GM18499 (cell line): ENCODE results near the gene COL8A2.
A peak's percentile ranks its signal among the peaks of the same experiment; 100 is the strongest.

ENCODE experiments used
- ATAC-seq: cut with Tn5 transposase; IDR thresholded peaks from one replicate; pipeline ENCODE4 v1.9.1; 2021; ENCODE audit warnings: moderate number of reproducible peaks; ENCODE audit not compliant: insufficient read depth, unreplicated experiment

Gene COL8A2

DNA sequence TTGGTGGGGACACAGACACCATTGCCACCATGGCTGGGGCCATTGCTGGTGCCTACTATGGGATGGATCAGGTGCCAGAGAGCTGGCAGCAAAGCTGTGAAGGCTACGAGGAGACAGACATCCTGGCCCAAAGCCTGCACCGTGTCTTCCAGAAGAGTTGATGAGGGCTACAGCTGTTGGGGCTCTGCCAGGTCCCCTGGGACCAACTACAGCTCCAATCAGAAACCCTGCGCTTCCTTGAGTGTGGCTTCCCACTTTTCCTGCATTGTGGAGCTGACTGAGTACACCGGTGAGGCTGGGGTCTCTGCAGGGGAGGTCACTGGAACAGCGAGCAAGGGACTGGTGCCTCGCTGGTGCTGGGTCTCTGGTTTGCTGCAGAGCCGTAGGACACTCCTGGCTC, 31.8 kb downstream of the COL8A2 start:
- ATAC-seq, result no peak

DNA sequence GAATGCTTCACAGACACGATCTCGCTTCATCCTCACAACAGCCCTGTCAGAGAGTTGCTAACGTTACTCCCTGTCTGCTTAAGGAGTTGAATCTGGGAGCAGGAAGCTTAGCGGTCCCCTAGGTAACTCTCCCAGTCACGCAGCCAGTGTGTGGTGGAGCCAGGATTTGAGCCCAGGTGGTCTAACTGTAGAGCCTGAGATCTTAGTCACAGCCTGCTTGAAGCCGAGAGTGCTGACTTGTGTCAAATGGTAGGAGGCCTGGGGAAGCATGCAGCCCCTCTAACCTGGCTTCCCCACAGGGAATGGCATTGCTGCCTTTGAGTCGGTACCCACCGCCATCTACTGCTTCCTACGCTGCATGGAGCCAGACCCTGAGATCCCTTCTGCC, 32.2 kb downstream of the COL8A2 start:
- no peak for ATAC-seq

DNA sequence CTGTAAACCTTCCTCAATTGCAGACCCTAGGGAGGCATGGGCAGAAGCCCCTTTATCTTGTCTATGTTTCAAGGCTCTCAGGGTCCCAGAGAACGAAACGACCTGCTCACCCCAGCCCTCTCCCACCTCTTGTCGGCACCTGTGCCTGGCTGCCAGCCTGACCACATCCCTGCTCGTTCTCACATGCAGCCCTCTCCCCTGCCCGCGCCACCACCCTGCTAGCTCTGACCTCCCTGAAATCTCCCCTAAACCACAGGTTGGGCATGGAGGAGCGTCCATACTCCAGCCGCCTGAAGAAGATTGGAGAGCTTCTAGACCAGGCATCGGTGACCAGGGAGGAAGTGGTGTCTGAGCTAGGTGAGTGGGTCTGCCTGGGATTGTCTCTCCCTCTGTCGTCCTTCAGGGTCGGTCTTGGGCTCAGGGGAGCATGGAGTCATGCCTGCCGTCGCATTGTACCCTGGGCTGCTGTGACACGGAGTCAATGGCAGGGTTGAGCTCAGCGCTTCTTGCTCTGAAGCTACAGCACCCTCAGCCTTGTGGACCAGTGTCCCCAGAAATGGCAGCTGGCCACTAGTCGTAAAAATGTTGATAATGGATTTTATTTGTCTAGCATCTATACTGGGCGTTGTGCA, 32.7 kb downstream of the COL8A2 start:
- ATAC-seq, result no peak

DNA sequence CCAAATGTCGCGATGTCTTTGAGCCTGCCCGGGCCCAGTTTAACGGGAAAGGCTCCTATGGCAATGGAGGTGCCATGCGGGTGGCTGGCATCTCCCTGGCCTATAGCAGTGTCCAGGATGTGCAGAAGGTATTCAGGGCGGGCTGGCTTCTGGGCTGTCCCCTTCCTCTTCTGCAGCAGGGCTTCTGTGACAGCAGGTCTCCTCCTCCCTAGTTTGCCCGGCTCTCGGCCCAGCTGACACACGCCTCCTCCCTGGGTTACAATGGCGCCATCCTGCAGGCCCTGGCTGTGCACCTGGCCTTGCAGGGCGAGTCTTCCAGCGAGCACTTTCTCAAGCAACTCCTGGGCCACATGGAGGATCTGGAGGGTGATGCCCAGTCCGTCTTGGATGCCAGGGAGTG, 33.3 kb downstream of the COL8A2 start:
- no peak for ATAC-seq

DNA sequence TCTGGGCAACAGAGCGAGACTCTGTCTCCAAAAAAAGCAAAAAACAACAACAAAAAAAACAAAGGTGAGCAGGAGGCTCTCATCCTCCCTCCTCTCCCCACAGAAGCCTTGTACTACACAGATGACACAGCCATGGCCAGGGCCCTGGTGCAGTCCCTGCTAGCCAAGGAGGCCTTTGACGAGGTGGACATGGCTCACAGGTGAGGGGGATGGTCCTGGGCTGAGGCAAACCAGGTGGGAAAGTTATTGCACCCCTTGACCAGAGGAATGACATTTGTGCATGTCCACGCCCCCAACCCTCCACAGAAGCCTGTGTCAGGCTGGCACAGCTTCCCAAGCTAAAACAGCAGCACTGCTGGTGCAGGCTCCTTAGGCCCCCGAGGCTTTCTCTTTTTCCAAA, 33.9 kb downstream of the COL8A2 start:
- no peak for ATAC-seq

DNA sequence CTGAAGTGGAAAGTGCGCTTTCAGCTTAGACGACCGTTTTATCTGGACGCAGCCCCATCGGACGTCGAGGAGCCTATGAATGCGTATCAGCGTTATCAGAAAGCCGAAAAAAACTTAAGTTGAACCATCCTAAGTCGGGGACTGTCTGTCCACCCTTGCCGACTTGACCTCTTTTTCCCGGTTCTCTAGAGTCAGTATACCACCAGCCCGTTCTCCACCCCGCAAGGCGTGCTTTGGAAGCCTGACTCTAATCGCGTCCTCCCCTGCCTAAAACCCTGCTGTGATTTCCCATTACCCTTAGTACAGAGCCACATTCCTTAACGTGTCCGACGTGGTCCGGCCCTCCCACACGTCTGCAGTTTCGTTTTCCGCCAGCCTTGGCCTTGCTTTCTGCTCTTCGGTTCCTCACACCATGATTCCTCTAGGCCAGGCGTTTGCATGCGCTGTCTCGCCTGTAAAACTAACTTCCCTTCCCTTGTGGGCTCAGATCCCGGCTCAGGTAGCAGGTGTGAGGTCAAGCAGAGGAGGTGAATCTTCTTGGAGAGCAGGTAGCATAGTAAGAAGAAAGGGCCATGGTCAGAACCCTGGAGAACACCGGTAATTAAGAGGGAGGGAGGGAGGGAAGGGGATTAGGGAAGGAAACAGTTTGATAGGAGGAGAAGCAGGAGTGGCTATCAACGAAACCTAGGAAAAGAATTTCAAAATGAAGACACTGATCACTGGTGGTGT, 35.5 kb downstream of the COL8A2 start:
- ATAC-seq, result no peak

DNA sequence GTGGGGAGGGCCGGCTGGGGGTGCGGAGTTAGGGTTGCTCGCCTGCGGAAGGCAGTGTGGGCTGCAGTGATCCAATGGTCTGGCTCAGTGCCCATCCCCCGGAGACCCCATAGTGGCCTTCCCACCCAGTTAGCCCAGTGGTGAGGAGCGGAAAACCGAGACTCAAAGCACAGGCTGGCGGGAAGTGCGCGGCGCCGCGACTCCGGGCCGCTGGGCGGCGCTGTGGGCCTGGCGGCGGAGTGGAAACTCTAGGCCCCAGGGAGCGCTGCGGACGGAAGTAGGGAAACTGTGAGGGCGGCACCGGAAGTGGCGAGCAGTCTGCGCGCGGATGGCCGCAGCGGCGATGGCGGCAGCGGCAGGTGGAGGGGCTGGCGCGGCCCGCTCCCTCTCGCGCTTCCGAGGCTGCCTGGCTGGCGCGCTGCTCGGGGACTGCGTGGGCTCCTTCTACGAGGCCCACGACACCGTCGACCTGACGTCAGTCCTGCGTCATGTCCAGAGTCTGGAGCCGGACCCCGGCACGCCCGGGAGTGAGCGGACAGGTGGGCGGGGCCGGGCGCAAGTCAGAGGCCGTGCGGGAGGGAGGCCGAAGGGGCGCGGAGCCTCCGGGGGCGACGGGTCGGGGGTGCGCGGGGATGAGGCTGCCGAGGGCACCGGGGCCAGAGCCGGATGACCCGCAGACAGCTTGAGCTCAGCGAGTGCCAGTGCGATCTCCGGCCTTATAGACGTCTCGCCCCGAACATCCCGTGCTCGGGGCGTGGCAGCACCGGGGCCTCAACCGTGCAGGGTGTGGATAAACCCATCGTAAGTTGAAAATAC, 36.2 kb downstream of the COL8A2 start, which contains the start of gene ADPRS:
TSS of gene ADPRS (plus strand) at position 316 of the 816 bp plus-strand sequence. CDS start at position 329, 13 bp downstream.
- peak; percentile 65 for ATAC-seq

GRCh38 chr1:36088265-36088576, 36.8 kb downstream of the COL8A2 start:
- ATAC-seq, result no peak

DNA sequence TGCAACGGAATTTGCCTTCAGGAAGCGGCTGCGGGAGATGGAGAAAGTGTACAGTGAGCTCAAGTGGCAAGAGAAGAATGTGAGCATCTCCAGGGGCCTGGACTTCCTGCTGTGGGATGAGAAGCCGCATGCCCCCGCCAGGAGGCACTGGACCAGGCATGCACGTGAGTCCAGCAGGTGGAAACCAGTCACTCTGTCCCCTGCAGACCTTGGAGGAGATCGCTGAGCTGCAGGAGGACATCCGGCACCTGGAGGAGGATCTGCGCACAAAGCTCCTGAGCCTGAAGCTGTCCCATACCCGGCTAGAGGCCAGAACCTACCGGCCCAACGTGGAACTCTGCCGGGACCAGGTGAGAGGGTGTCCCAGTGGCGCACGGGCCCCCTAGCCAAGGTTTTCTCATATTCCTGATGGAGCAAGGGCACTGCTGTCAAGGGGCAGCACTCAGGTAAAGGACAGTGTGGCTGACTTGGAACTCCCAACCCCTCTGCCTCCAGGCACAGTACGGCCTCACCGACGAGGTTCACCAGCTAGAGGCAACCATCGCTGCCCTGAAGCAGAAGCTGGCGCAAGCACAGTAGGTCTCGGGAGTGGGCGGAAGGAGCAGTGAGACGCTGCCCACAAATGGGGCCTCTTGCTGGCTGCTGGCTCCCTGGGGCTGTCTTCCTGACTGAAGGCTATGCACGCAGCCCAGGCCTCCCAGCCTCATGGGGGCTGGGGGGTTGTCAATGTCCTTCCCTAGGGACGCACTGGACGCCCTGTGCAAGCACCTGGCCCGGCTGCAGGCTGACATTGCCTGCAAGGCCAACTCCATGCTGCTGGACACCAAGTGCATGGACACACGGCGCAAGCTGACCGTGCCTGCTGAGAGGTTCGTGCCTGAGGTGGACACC, 37.5 kb downstream of the COL8A2 start:
- no peak for ATAC-seq

DNA sequence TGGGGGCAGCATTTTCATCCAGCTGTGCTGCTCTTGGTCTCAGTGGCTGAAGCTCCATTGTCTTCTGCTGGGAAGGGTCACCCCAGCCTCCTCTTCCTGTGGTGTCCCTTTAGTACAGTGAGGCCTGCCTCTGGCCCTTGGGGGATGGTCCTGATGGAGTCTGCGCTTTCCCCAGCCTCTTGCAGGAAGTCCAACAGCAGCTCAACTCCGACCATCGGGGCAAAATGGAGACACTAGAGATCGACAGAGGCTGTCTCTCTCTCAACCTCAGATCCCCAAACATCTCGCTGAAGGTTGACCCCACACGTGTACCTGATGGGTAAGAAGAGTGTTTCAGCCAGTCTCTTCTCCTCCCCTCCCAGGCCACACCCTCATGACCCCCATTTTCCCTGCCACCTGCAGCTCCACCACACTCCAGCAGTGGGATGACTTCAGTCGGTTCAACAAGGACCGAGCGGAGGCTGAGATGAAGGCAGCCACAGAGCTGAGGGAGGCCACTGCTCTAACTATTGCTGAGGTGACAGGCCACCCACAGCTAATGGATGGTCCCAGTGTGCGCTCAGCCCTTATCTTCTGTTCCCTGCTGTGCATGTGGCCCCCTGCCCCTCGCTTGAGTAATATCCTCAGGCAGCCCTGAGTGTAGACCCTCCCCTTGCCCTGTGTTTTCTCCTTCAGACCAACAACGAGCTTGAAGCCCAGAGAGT, 38.3 kb downstream of the COL8A2 start:
- no peak for ATAC-seq

DNA sequence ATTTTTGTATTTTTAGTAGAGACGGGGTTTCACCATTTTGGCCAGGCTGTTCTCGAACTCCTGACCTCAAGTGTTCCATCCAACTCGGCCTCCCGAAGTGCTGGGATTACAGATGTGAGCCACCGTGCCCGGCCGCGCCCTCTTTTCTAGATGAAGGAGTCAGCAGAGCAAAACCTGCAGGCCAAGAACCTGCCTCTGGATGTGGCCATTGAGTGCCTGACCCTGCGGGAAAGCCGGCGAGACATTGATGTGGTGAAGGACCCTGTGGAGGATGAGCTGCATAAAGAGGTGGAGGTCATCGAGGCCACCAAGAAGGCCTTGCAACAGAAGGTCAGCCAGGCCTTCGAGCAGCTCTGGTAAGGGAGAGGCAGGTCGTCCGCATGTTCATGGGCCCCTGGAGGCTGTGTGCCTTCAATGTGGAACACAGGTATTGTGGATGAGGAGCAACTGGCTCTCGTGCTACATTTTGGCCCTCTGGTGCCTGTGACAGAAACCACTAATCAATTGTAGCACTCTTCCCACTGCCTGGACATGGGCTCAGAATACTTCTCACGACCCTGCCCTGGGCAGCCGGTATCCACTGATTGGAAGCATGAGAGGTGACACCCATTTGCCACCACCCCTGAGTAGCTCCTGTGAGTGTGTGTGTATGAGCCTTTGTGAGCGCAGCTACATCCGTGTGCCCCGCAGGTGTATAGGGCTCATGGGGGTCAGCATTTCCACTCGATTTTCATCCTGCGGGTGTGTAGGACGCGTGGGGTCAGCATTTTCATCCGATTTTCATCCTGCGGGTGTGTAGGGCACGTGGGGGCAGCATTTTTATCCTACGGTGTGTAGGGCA, 39.1 kb downstream of the COL8A2 start:
- ATAC-seq, result no peak

GRCh38 chr1:36085126-36085525, 39.9 kb downstream of the COL8A2 start:
- no peak for ATAC-seq

DNA sequence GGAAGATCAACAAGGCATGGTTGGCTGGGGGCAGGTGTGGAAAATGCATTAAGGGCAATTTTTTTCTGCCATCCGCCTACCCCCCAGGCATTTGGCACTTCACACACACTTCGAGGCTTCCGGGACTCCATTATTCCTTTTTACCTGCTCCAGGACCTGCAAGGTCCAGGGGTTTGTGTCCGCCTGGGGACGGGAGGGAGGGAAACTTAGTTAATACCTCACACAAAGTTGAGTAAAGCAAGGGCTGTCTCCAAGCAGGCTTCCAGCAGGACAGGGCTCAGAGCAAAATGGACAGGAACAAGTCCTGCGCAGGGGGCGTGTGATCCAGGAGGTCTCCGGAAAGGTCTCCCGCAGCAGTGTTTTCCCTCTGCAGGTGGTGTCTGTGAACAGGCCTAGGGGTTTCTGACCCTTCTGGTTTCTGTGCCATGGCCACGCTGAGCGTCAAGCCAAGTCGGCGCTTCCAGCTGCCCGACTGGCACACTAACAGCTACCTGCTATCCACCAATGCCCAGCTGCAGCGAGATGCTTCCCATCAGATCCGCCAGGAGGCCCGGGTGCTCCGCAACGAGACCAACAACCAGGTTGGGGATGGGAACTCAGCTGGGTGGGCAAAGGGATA, 40.4 kb downstream of the COL8A2 start:
- ATAC-seq, result no peak

DNA sequence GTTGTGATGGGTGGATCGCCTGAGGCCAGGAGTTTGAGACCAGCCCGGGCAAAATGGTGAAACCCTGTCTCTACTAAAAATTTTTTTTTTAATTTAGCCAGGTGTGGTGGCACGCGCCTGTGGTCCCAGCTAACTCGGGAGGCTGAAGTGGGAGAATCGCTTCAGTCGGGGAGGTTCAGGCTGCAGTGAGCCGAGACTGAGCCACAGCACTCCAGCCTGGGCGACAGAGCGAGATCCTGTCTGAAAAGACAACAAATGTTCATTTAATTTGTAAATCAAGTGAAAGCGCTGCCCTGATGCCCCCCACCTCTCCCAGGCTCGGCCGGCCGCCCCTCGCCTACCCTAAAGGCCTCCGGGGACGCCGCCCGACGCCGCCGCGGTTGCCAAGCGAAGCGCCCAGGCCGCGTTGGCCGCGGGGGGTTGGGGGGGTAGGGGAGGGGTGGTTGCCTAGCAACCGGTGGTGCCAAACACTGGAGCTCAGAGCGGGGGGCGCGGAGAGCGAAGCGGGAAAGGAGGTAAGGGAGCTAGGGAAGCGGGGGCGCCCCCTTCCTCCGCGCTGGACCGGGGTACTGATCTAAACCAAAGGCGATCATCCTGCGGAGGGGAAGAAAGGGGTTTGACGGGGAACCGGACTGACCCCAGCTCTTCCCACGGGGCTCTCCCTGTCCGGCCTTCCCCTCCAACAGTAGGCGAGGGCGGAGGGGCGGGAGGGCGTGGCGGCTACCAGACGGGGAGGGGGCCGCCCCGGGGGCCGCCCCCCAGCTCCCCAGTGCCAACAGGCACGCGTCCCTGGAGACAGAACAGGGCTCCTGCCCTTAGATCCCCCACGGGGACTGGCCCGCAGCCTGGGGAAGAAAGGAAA, 41.2 kb downstream of the COL8A2 start, which contains the start of gene TEKT2:
TSS of gene TEKT2 (plus strand) at position 460 of the 862 bp plus-strand sequence. CDS start 828 bp downstream, outside the sequence.
- ATAC-seq, result no peak

DNA sequence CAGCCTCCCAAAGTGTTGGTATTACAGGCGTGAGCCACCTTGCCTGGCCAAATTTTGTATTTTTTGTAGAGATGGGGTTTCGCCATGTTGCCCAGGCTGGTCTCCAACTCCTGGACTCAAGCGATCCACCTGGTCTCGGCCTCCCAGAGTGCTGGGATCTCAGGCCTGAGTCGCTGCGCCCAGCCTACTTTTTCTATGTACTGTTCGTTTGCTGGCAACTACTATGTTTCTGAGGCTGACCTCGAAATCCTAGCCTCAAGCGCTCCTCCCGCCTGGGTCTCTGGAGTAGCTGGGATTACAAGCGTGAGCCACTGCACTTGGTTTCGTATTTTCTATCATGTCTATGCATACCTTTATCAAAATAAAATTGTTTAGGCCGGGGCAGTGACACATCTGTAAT, 41.8 kb downstream of the COL8A2 start:
- ATAC-seq, result no peak

GRCh38 chr1:36081926-36082485, 43.0 kb downstream of the COL8A2 start:
- ATAC-seq, result no peak

GRCh38 chr1:36080801-36081200, 44.2 kb downstream of the COL8A2 start:
- no peak for ATAC-seq
